GM21528 (cell line): ENCODE data around the gene RHOT2.

Source experiments
- ATAC-seq: cut with Tn5 transposase; IDR thresholded peaks from one replicate; pipeline ENCODE4 v1.9.1; 2021; ENCODE audit warnings: mild to moderate bottlenecking, moderate library complexity; ENCODE audit not compliant: unreplicated experiment, low FRiP score

RHOT2 gene

GRCh38 chr16:668519-669171 is 713 bp downstream of the RHOT2 start:
- ATAC-seq = no peak

- no peak for ATAC-seq
These were observed 1.7 kb downstream of the RHOT2 start for GRCh38 chr16:669666-670065.

GRCh38 chr16:670485-671352 is 2.8 kb downstream of the RHOT2 start:
- ATAC-seq = no peak

GRCh38 chr16:671353-672131 is 3.6 kb downstream of the RHOT2 start:
- ATAC-seq = no peak

- ATAC-seq = no peak
These were observed 4.4 kb downstream of the RHOT2 start for GRCh38 chr16:672371-672770.

- ATAC-seq = no peak
These were observed 4.9 kb downstream of the RHOT2 start for GRCh38 chr16:672851-673250.

GRCh38 chr16:673399-673991 is 5.6 kb downstream of the RHOT2 start:
- ATAC-seq = no peak

GRCh38 chr16:674214-674881 is 6.4 kb downstream of the RHOT2 start:
- ATAC-seq = no peak

- no peak for ATAC-seq
These were observed 7.3 kb downstream of the RHOT2 start, which contains the start of gene RHBDL1 for GRCh38 chr16:674968-675883. RHBDL1 (plus strand) TSS chr16:675671; CDS start chr16:675791, 120 bp downstream.

GRCh38 chr16:675884-676564 is 8.1 kb downstream of the RHOT2 start:
- no peak for ATAC-seq

GRCh38 chr16:676565-676902 is 8.6 kb downstream of the RHOT2 start:
- ATAC-seq = no peak

GRCh38 chr16:676913-677312 is 9.0 kb downstream of the RHOT2 start:
- ATAC-seq = no peak

- no peak for ATAC-seq
These were observed 9.6 kb downstream of the RHOT2 start for GRCh38 chr16:677316-678190.

GRCh38 chr16:678209-678857 is 10.4 kb downstream of the RHOT2 start:
- no peak for ATAC-seq

- ATAC-seq = no peak
These were observed 11.2 kb downstream of the RHOT2 start for GRCh38 chr16:678858-679813.
